Breast epithelium (tissue), 4 donors: Measurements from ENCODE around the gene PAPOLB. TPM values are rescaled to one million over a fixed set of nuclear protein-coding genes. Genes with fewer than 3 reads are reported as not detected.
A peak's percentile ranks its signal among the peaks of the same experiment; 100 is the strongest.

Experiments used
- DNase-seq, 2 donors: peaks; one replicate each; pipeline ENCODE4 v3.0.0-alpha.2; 2019; ENCODE audit warnings: low spot score in 2 of 2
- H3K27ac ChIP-seq, 2 donors: fragments of 200-600 bp; sonication (generic) in 1 of 2; one replicate each; pipeline ENCODE4 v1.5.1; 2016 to 2019; ENCODE audit warnings: mild to moderate bottlenecking in 1 of 2
- H3K27me3 ChIP-seq, 2 donors: fragments of 200-600 bp; sonication (generic) in 1 of 2; one replicate each; pipeline versions ENCODE4 v1.5.1 to v1.6.0; 2017 to 2019; ENCODE audit warnings: control low read depth in 1 of 2, mild to moderate bottlenecking in 1 of 2
- H3K36me3 ChIP-seq: fragments of 200-600 bp; one replicate; pipeline ENCODE4 v1.5.1; 2019
- H3K4me1 ChIP-seq, 2 donors: fragments of 200-600 bp; sonication (generic); one replicate each; pipeline ENCODE4 v1.5.1; 2016 to 2019; ENCODE audit warnings: control low read depth in 1 of 2
- H3K4me3 ChIP-seq, 3 donors: fragments of 200-600 bp; sonication (generic); 1 replicate in 2 of 3; 2 replicates in 1 of 3; pipeline ENCODE4 v1.5.1; 2016 to 2019; ENCODE audit warnings: mild to moderate bottlenecking in 3 of 3, moderate library complexity in 2 of 3
- H3K9me3 ChIP-seq, 2 donors: fragments of 200-600 bp; sonication (generic) in 1 of 2; one replicate each; pipeline ENCODE4 v1.5.1; 2016 to 2019; ENCODE audit warnings: control low read depth in 1 of 2
- CTCF ChIP-seq, 3 donors: fragments of 450-650 bp; IDR thresholded peaks; one replicate each; pipeline ENCODE4 v1.5.1; 2016 to 2017; ENCODE audit warnings: antibody characterized with exemption in 3 of 3, mild to moderate bottlenecking in 3 of 3, moderate library complexity in 3 of 3
- POLR2A ChIP-seq: fragments of 450-650 bp; IDR thresholded peaks from one replicate; pipeline ENCODE4 v1.6.1; 2016; ENCODE audit warnings: antibody characterized with exemption, mild to moderate bottlenecking, moderate library complexity
- POLR2AphosphoS5 ChIP-seq, 3 donors: sonication (generic); formaldehyde crosslinking; IDR thresholded peaks; one replicate each; pipeline ENCODE4 v1.6.1; 2017; ENCODE audit warnings: antibody characterized with exemption in 3 of 3
- intact Hi-C: fragments of 100-400 bp; cut with DNase I; formaldehyde crosslinking; loops from one replicate; pipeline ENCODE4 v1.15.1; 2023; ENCODE audit warnings: low total_unique reads
- total RNA-seq, 3 donors: library from RNA; depleted of rRNA; stranded (reverse); fragments of >200 nt; gene quantifications; one replicate each; pipeline ENCODE4 v1.1.0, GENCODE V29; 2016

Gene PAPOLB
- total RNA-seq, 3 donors from 2014 or later: 0.15 to 0.48 (median 0.33) TPM

GRCh38 chr7:4862156-4862555, 326 bp upstream of the PAPOLB start:
- Histone ChIP-seq H3K36me3 (no peaks in the 10 kb centered on the region), H3K9me3 (peaks cover 0 to 6% of the 10 kb centered on the region in 2 donors), H3K27me3 (peaks cover 0 to 16% of the 10 kb centered on the region in 2 donors), H3K27ac (no peak overlapping the region), H3K4me1 (no peaks in the 10 kb centered on the region), H3K4me3 (peak overlapping the region; percentile 33 to 61 (median 36))
- DNase-seq: no peak
- intact Hi-C loops: no loop called here
- TF ChIP-seq POLR2AphosphoS5 (IDR thresholded peaks at IDR 0.05) (no peak), CTCF (IDR thresholded peaks at IDR 0.05) (no peak), POLR2A (no peak)

- TF ChIP-seq CTCF (IDR thresholded peaks at IDR 0.05): no peak
- no peak for TF ChIP-seq POLR2AphosphoS5 (IDR thresholded peaks at IDR 0.05)
- no peak for TF ChIP-seq POLR2A
- Histone ChIP-seq H3K36me3 (no peaks in the 10 kb centered on the region), H3K4me3 (peak overlapping the region; percentile 33 to 61 (median 36)), H3K27ac (no peak overlapping the region), H3K4me1 (no peaks in the 10 kb centered on the region), H3K9me3 (peaks cover 0 to 6% of the 10 kb centered on the region in 2 donors), H3K27me3 (peaks cover 0 to 16% of the 10 kb centered on the region in 2 donors)
- intact Hi-C loops: no loop called here
- no peak for DNase-seq
Observed at GRCh38 chr7:4861227-4861626, 603 bp downstream of the PAPOLB start.

GRCh38 chr7:4857189-4857588, 4.6 kb downstream of the PAPOLB start:
- Histone ChIP-seq H3K9me3 (peaks cover 0 to 5% of the 10 kb centered on the region in 2 donors), H3K27ac (no peak overlapping the region), H3K4me3 (no peak overlapping the region), H3K36me3 (no peaks in the 10 kb centered on the region), H3K4me1 (no peaks in the 10 kb centered on the region), H3K27me3 (peaks cover 0 to 12% of the 10 kb centered on the region in 2 donors)
- DNase-seq: no peak
- TF ChIP-seq CTCF (IDR thresholded peaks at IDR 0.05): no peak
- no peak for TF ChIP-seq POLR2AphosphoS5 (IDR thresholded peaks at IDR 0.05)
- no peak for TF ChIP-seq POLR2A
- intact Hi-C loops: no loop called here

GRCh38 chr7:4856336-4857057, 5.3 kb downstream of the PAPOLB start:
- intact Hi-C loops: no loop called here
- TF ChIP-seq POLR2AphosphoS5 (IDR thresholded peaks at IDR 0.05): no peak
- TF ChIP-seq CTCF (IDR thresholded peaks at IDR 0.05): no peak
- no peak for TF ChIP-seq POLR2A
- peaks cover 0 to 5% of the 10 kb centered on the region in 2 donors for H3K27me3 ChIP-seq
- H3K4me3 ChIP-seq: no peak overlapping the region
- no peaks in the 10 kb centered on the region for H3K4me1 ChIP-seq
- no peak overlapping the region for H3K27ac ChIP-seq
- DNase-seq: no peak
- H3K36me3 ChIP-seq: no peaks in the 10 kb centered on the region
- peaks cover 2 to 6% of the 10 kb centered on the region in 2 donors for H3K9me3 ChIP-seq

GRCh38 chr7:4854916-4855315, 6.9 kb downstream of the PAPOLB start:
- Histone ChIP-seq H3K4me3 (no peak overlapping the region), H3K27ac (no peak overlapping the region), H3K4me1 (no peaks in the 10 kb centered on the region), H3K27me3 (no peaks in the 10 kb centered on the region), H3K36me3 (no peaks in the 10 kb centered on the region), H3K9me3 (peaks cover 8 to 15% of the 10 kb centered on the region in 2 donors)
- intact Hi-C loops: no loop called here
- TF ChIP-seq POLR2AphosphoS5 (IDR thresholded peaks at IDR 0.05) (no peak), CTCF (IDR thresholded peaks at IDR 0.05) (no peak), POLR2A (no peak)
- no peak for DNase-seq
